HepG2 (cell line): ENCODE measurements around the gene PSMB11. TPM values are rescaled to one million over a fixed set of nuclear protein-coding genes. Genes with fewer than 3 reads are reported as not detected.

ENCODE experiments used
- CCDC6 ChIP-seq: sonication (generic); formaldehyde crosslinking; IDR thresholded peaks from 2 replicates; pipeline ENCODE4 v1.8.1; 2022; ENCODE audit warnings: mild to moderate bottlenecking, missing genetic modification reagents, moderate library complexity
- HMGA1 ChIP-seq: sonication (generic); formaldehyde crosslinking; conservative IDR thresholded peaks from 2 replicates; pipeline ENCODE4 v1.4.0; 2020; ENCODE audit warnings: missing genetic modification reagents
- MAFF ChIP-seq: IDR thresholded peaks from 2 replicates; pipeline ENCODE4 v1.6.1; 2011; ENCODE audit warnings: low read depth, low read length, improper control_type of control experiment
- MAFK ChIP-seq, 2 experiments: IDR thresholded peaks in 1 of 2; conservative IDR thresholded peaks in 1 of 2; 2 replicates each; pipeline ENCODE4 v1.6.1; 2011; ENCODE audit warnings: improper control_type of control experiment in 2 of 2, low read length in 2 of 2
- PLSCR1 ChIP-seq: sonication (generic); formaldehyde crosslinking; IDR thresholded peaks from 2 replicates; pipeline ENCODE4 v1.5.0; 2020; ENCODE audit warnings: missing genetic modification reagents, mild to moderate bottlenecking, borderline replicate concordance
- POGK ChIP-seq: sonication (generic); formaldehyde crosslinking; conservative IDR thresholded peaks from 2 replicates; pipeline ENCODE4 v1.8.0; 2022; ENCODE audit warnings: mild to moderate bottlenecking, moderate library complexity, missing genetic modification reagents
- POLR2G ChIP-seq: fragments of 200-400 bp; formaldehyde crosslinking; IDR thresholded peaks from 2 replicates; pipeline ENCODE4 v1.6.1; 2018; ENCODE audit warnings: mild to moderate bottlenecking, low read depth, low read length, moderate library complexity
- PRDM4 ChIP-seq: sonication (generic); formaldehyde crosslinking; IDR thresholded peaks from 2 replicates; pipeline ENCODE4 v1.9.0; 2021; ENCODE audit warnings: missing genetic modification reagents, borderline replicate concordance
- SIX1 ChIP-seq: sonication (generic); formaldehyde crosslinking; IDR thresholded peaks from 2 replicates; pipeline ENCODE4 v1.4.0; 2020; ENCODE audit warnings: missing genetic modification reagents, borderline replicate concordance
- TAF15 ChIP-seq: fragments of 200-400 bp; formaldehyde crosslinking; IDR thresholded peaks from one replicate; pipeline ENCODE4 v1.6.1; 2018; ENCODE audit warnings: mild to moderate bottlenecking, low read depth, low read length; ENCODE audit not compliant: poor library complexity, severe bottlenecking
- TFDP1 ChIP-seq: IDR thresholded peaks from 2 replicates; pipeline ENCODE4 v1.6.1; 2016; ENCODE audit warnings: missing compliant biosample characterization, missing genetic modification reagents, borderline replicate concordance
- ZKSCAN1 ChIP-seq: fragments of 150-350 bp; IDR thresholded peaks from 2 replicates; pipeline ENCODE4 v1.6.1; 2014; ENCODE audit warnings: low read length
- ZNF275 ChIP-seq: sonication (generic); formaldehyde crosslinking; IDR thresholded peaks from 2 replicates; pipeline ENCODE4 v1.8.0; 2022; ENCODE audit warnings: missing genetic modification reagents, mild to moderate bottlenecking, inconsistent platforms, borderline replicate concordance
- ZNF280B ChIP-seq: sonication (generic); formaldehyde crosslinking; IDR thresholded peaks from 2 replicates; pipeline ENCODE4 v1.5.0; 2020; ENCODE audit warnings: missing genetic modification reagents, mild to moderate bottlenecking, borderline replicate concordance
- ZNF598 ChIP-seq: sonication (generic); formaldehyde crosslinking; IDR thresholded peaks from 2 replicates; pipeline ENCODE4 v1.5.1; 2020; ENCODE audit warnings: mild to moderate bottlenecking, missing genetic modification reagents, borderline replicate concordance
- ZNF746 ChIP-seq: sonication (generic); formaldehyde crosslinking; IDR thresholded peaks from 2 replicates; pipeline ENCODE4 v1.8.0; 2022; ENCODE audit warnings: mild to moderate bottlenecking, missing genetic modification reagents
- polyA plus RNA-seq, 8 experiments: library from polyadenylated mRNA; depleted of rRNA in 3 of 8; stranded (reverse) in 7 of 8; unstranded in 1 of 8; fragments of >200 nt; fragmentation: Illumina TruSeq in 4 of 8; extraction: Trizol in 4 of 8; gene quantifications; 2 replicates each; pipeline versions ENCODE4 v1.2.1 to v1.2.3, GENCODE V29; 2011 to 2016; ENCODE audit warnings: low read depth in 4 of 8, missing spikeins in 1 of 8, mixed read lengths in 1 of 8; ENCODE audit not compliant: insufficient read depth in 1 of 8
- total RNA-seq, 5 experiments: library from RNA; depleted of rRNA; stranded (reverse); fragments of >200 nt; fragmentation: Illumina TruSeq; extraction: Trizol; gene quantifications; 2 replicates each; pipeline ENCODE4 v1.2.3, GENCODE V29; 2016; ENCODE audit warnings: low read depth in 1 of 5

Gene PSMB11
- total and polyA plus RNA-seq, 2 of the 13 experiments (the other 11 are each of a cell fraction or from before 2014, with no cell fraction given), result not detected

- TF ChIP-seq ZKSCAN1 (no peak), CCDC6 (CRISPR knock-in tag) (no peak), PLSCR1 (no peak), TAF15 (no peak), MAFK (conservative IDR thresholded peaks at IDR 0.05 in 1 of 2, IDR thresholded peaks at IDR 0.05 in 1 of 2; ENCODE audit: low read length in 2 of 2) (peak; percentile 90 to 92), ZNF746 (no peak), ZNF280B (CRISPR knock-in tag) (no peak), HMGA1 (CRISPR knock-in tag) (no peak), PRDM4 (CRISPR knock-in tag) (no peak), ZNF275 (CRISPR knock-in tag) (no peak), POGK (CRISPR knock-in tag) (0 out of 2 replicates have a peak, but pooled peaks have one; percentile 51), TFDP1 (CRISPR knock-in tag) (no peak), POLR2G (no peak), MAFF (peak; percentile 83), SIX1 (CRISPR knock-in tag) (no peak), ZNF598 (CRISPR knock-in tag) (no peak)
These were observed 47.7 kb downstream of the PSMB11 start (continued) for GRCh38 chr14:23089498-23090253.
